ENCODE data around the gene KRTAP4-16.

- TF ChIP-seq, protein P1, sequence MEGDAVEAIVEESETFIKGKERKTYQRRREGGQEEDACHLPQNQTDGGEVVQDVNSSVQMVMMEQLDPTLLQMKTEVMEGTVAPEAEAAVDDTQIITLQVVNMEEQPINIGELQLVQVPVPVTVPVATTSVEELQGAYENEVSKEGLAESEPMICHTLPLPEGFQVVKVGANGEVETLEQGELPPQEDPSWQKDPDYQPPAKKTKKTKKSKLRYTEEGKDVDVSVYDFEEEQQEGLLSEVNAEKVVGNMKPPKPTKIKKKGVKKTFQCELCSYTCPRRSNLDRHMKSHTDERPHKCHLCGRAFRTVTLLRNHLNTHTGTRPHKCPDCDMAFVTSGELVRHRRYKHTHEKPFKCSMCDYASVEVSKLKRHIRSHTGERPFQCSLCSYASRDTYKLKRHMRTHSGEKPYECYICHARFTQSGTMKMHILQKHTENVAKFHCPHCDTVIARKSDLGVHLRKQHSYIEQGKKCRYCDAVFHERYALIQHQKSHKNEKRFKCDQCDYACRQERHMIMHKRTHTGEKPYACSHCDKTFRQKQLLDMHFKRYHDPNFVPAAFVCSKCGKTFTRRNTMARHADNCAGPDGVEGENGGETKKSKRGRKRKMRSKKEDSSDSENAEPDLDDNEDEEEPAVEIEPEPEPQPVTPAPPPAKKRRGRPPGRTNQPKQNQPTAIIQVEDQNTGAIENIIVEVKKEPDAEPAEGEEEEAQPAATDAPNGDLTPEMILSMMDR (IDR thresholded peaks at IDR 0.05; ENCODE audit: borderline replicate concordance, extremely low read depth, low read length, poor library complexity, severe bottlenecking) = no peak
- no peak for TF ChIP-seq EZH2 (IDR thresholded peaks at IDR 0.05; ENCODE audit: borderline replicate concordance, low read depth, low read length, severe bottlenecking)
Measured at GRCh38 chr17:41116297-41116696, 14.3 kb upstream of the KRTAP4-16 start.
